GM12878 (cell line): ENCODE measurements around the gene APPBP2. TPM values are rescaled to one million over a fixed set of nuclear protein-coding genes. Genes with fewer than 3 reads are reported as not detected.

Experiments used
- ATAC-seq: fragments of 200-7000 bp; cut with Tn5 transposase; 3 replicates; pipeline ENCODE4 v1.9.1; 2020; ENCODE audit warnings: mild to moderate bottlenecking, moderate library complexity
- BruUV-seq: library from RNA; stranded (reverse); fragments of 400-500 nt; replicated peaks from 2 replicates; lab custom pipeline; 2021; lab: Mats Ljungman, UMichigan
- CTCF ChIA-PET: fragments of 300-600 bp; sonication (Branson Sonifier 250); formaldehyde crosslinking; extraction: SDS; loops from one replicate; lab custom pipeline; 2021; ENCODE audit warnings: inconsistent platforms; lab: Yijun Ruan, JAX
- POLR2A ChIA-PET: fragments of 350-600 bp; formaldehyde crosslinking; extraction: SDS; loops from one replicate; lab custom pipeline; 2021; ENCODE audit warnings: inconsistent platforms; lab: Charles Lee
- RAD21 ChIA-PET: fragments of 300-600 bp; sonication (Branson Sonifier 250); formaldehyde crosslinking; loops from one replicate; lab custom pipeline; 2023; ENCODE audit warnings: antibody characterized with exemption; ENCODE audit not compliant: unreplicated experiment; lab: Charles Lee
- SMC1A ChIA-PET: fragments of 300-600 bp; sonication (Branson Sonifier 250); formaldehyde crosslinking; loops from one replicate; lab custom pipeline; 2023; ENCODE audit not compliant: unreplicated experiment, uncharacterized antibody; lab: Charles Lee
- DNase-seq: peaks from one replicate; pipeline ENCODE4 v3.0.0-alpha.2; 2011; ENCODE audit warnings: low read depth, low spot score
- FAIRE-seq: peaks from 3 replicates; lab custom pipeline; 2011; peaks lifted over from hg19 to GRCh38; lab: Jason Lieb, UNC
- H2AFZ ChIP-seq: 2 replicates; pipeline ENCODE4 v1.6.0; 2011; ENCODE audit warnings: low read depth, low read length, control low read depth; ENCODE audit not compliant: control insufficient read depth
- H3K27ac ChIP-seq: 2 replicates; pipeline ENCODE4 v1.5.1; 2011; ENCODE audit warnings: control low read depth; ENCODE audit not compliant: control insufficient read depth, insufficient read depth
- H3K27me3 ChIP-seq, 2 experiments: replicated peaks in 1 of 2; 2 replicates each; pipeline versions ENCODE4 v1.6.0 to v1.6.1; 2011; ENCODE audit warnings: low read length in 1 of 2; ENCODE audit not compliant: control insufficient read depth in 2 of 2, insufficient read depth in 2 of 2
- H3K36me3 ChIP-seq, 2 experiments: 2 replicates each; pipeline ENCODE4 v1.5.1; 2011; ENCODE audit warnings: low read length in 1 of 2; ENCODE audit not compliant: control insufficient read depth in 2 of 2, insufficient read depth in 2 of 2
- H3K4me1 ChIP-seq: 2 replicates; pipeline ENCODE4 v1.6.1; 2011; ENCODE audit warnings: mild to moderate bottlenecking, low read length, moderate library complexity, mixed read lengths; ENCODE audit not compliant: control insufficient read depth, insufficient read depth
- H3K4me2 ChIP-seq: 2 replicates; pipeline ENCODE4 v1.6.0; 2011; ENCODE audit warnings: control low read depth; ENCODE audit not compliant: control insufficient read depth, insufficient read depth
- H3K4me3 ChIP-seq: fragments of 200-600 bp; sonication (generic); 2 replicates; pipeline ENCODE4 v1.5.1; 2016
- H3K79me2 ChIP-seq: 2 replicates; pipeline ENCODE4 v1.6.0; 2011; ENCODE audit warnings: low read length; ENCODE audit not compliant: control insufficient read depth, insufficient read depth
- H3K9ac ChIP-seq: 2 replicates; pipeline ENCODE4 v1.8.0; 2011; ENCODE audit warnings: low read length, control low read depth, mixed read lengths; ENCODE audit not compliant: control insufficient read depth, insufficient read depth
- H3K9me3 ChIP-seq: replicated peaks from 3 replicates; pipeline ENCODE4 v1.5.1; 2011; ENCODE audit warnings: mild to moderate bottlenecking, low read length; ENCODE audit not compliant: control insufficient read depth, insufficient read depth
- H4K20me1 ChIP-seq: 2 replicates; pipeline ENCODE4 v1.6.0; 2011; ENCODE audit not compliant: control insufficient read depth, insufficient read depth
- ETV6 ChIP-seq, 2 experiments: fragments of 450-650 bp in 1 of 2; IDR thresholded peaks in 1 of 2; conservative IDR thresholded peaks in 1 of 2; 2 replicates each; pipeline ENCODE4 v1.6.1; 2014; ENCODE audit warnings: antibody characterized with exemption in 1 of 2, borderline replicate concordance in 1 of 2, low read depth in 1 of 2, mild to moderate bottlenecking in 1 of 2, moderate library complexity in 1 of 2
- NBN ChIP-seq: fragments of 450-650 bp; IDR thresholded peaks from 2 replicates; pipeline ENCODE4 v1.6.1; 2016
- NFXL1 ChIP-seq: fragments of 450-650 bp; IDR thresholded peaks from 2 replicates; pipeline ENCODE4 v1.6.1; 2017; ENCODE audit warnings: antibody characterized with exemption, mild to moderate bottlenecking, borderline replicate concordance
- NR2C2 ChIP-seq: IDR thresholded peaks from 2 replicates; pipeline ENCODE4 v1.6.1; 2011; ENCODE audit warnings: borderline replicate concordance, low read depth; ENCODE audit not compliant: control insufficient read depth, insufficient read length
- NR2F1 ChIP-seq: fragments of 450-650 bp; conservative IDR thresholded peaks from 2 replicates; pipeline ENCODE4 v1.6.1; 2017; ENCODE audit warnings: mild to moderate bottlenecking
- NRF1 ChIP-seq: conservative IDR thresholded peaks from 2 replicates; pipeline ENCODE4 v1.6.1; 2011; ENCODE audit warnings: mild to moderate bottlenecking, low read depth, low read length, improper control_type of control experiment
- TARDBP ChIP-seq: IDR thresholded peaks from 2 replicates; pipeline ENCODE4 v1.6.1; 2016; ENCODE audit warnings: borderline replicate concordance
- WGBS: methylation state at CpG from one replicate; pipeline ENCODE4 v1.1.6; 2016; ENCODE audit warnings: low lambda C conversion rate; ENCODE audit not compliant: insufficient replicate concordance, insufficient coverage; ENCODE audit errors: missing lambda C conversion rate; 5-methylcytosine and 5-hydroxymethylcytosine counted together
- in situ Hi-C: fragments of 300-500 bp; cut with MboI; formaldehyde crosslinking; loops from 9 replicates; pipeline ENCODE4 v1.14.3; 2018; ENCODE audit warnings: mixed read lengths
- intact Hi-C: fragments of 100-400 bp; cut with micrococcal nuclease; formaldehyde crosslinking; loops from one replicate; pipeline ENCODE4 v1.14.2; 2022; ENCODE audit not compliant: unreplicated experiment
- polyA plus RNA-seq, 11 experiments: library from polyadenylated mRNA; depleted of rRNA in 4 of 11; unstranded in 6 of 11; stranded (reverse) in 5 of 11; fragments of >200 nt; fragmentation: Nextera tagmentation in 4 of 11; fragmentation: Illumina TruSeq in 1 of 11; extraction: Ambion mirVana in 4 of 11; extraction: Trizol in 1 of 11; gene quantifications; 1 replicate in 1 of 11; 2 replicates in 10 of 11; pipeline versions ENCODE4 v1.2.1 to v1.2.3, GENCODE V29; 2011 to 2016; ENCODE audit warnings: inconsistent platforms in 2 of 11, missing spikeins in 2 of 11, low read depth in 1 of 11
- total RNA-seq, 4 experiments: library from RNA; depleted of rRNA in 3 of 4; stranded (reverse); fragments of >200 nt in 3 of 4; fragmentation: Illumina TruSeq in 1 of 4; extraction: Trizol in 1 of 4; gene quantifications; 2 replicates each; pipeline versions ENCODE4 v1.2.1 to v1.2.3, GENCODE V29; 2013 to 2021
- TF ChIP-seq, protein P1 (sequence below): IDR thresholded peaks from 2 replicates; pipeline ENCODE4 v1.6.1; 2011; ENCODE audit warnings: borderline replicate concordance, low read depth, mild to moderate bottlenecking, moderate library complexity, low read length; ENCODE audit not compliant: insufficient read depth, poor library complexity, severe bottlenecking

APPBP2 gene
- total and polyA plus RNA-seq, 10 of the 15 experiments (the other 5 are each of a cell fraction or from before 2014, with no cell fraction given), result 4.3 to 30.8 (median 13.1) TPM

DNA sequence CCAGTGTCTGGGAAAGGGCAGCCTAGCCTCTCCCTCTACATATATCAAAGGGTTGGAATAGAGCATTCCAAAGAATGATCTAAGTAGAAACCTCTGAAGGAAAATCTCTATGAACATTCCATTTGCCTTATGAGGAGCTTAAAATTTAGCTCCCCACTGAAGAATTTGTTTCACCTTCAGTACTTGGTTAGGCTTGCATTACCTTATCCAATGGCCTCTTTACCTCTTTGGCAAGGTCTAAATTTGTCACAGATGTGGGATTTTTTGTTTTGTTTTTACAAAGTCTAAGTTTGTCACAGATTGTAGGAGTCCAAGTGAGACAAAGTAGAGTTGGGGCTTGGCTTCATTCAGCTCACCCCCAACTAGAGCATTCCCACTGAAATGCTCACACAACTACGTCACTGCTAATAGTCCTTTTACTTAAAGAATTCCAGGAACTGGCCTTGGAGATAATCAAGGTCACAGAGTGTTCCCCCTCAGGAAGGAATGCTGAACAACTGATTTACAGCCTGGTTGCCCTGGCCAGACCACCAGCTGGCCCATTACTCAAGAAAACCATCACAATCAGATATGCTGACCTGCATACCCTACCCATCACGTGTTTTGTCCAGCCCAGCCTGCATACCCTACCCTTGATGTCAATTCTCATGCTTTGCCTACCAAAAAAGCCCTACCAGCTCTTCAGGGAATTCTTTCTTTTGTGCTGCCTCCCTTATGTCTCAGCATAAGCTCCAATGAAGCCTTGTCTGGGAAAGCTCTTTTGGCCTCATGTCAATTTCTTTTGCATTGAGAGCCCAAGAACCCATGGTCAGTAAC lies 47.4 kb upstream of the APPBP2 start:
- in situ Hi-C loops, result no loop called here
- H3K79me2 ChIP-seq, result no peaks in the 10 kb centered on the region
- H3K36me3 ChIP-seq, result no peaks in the 10 kb centered on the region
- H3K27ac ChIP-seq, result no peak overlapping the region
- intact Hi-C loops, result no loop called here
- POLR2A ChIA-PET, result interaction anchor here (1.2 kb wide), 1 partner anchor 26 kb away, joined by 4 read pairs; the partner anchor contains the start of gene PPM1D
- TF ChIP-seq NBN (no peak), NR2C2 (no peak), ETV6 (conservative IDR thresholded peaks at IDR 0.05 in 1 of 2, IDR thresholded peaks at IDR 0.05 in 1 of 2; ENCODE audit: borderline replicate concordance in 1 of 2, low read depth in 1 of 2) (peak in 1 of 2 experiments; percentile 45; a peak in 2 of 4 replicates)
- H3K4me3 ChIP-seq, result no peak overlapping the region
- H2AFZ ChIP-seq, result no peak overlapping the region
- SMC1A ChIA-PET, result interaction anchor here (0.8 to 1.0 kb wide), 4 partner anchors 26 to 167 kb away, joined by 3 to 5 read pairs (median 3); no protein-coding TSS in a partner anchor
- RAD21 ChIA-PET, result no interaction called here
- CTCF ChIA-PET, result interaction anchor here (1.0 to 8.6 kb wide), 5 partner anchors 9 to 342 kb away, joined by 3 to 89 read pairs (median 5); no protein-coding TSS in a partner anchor
- FAIRE-seq (no peak), DNase-seq (no peak), ATAC-seq (no peak)
- no peaks in the 10 kb centered on the region for H3K9me3 ChIP-seq
- no peak overlapping the region for H3K4me2 ChIP-seq
- BruUV-seq, result no TSS peak
- no peaks in the 10 kb centered on the region for H4K20me1 ChIP-seq
- H3K9ac ChIP-seq, result no peak overlapping the region
- 47% methylated on average over 2 of the region's 2 CpGs for WGBS
- no peaks in the 10 kb centered on the region; a peak in 1 of 4 replicates for H3K27me3 ChIP-seq
- no peaks in the 10 kb centered on the region; the same call in 1 of the 2 replicates for H3K4me1 ChIP-seq

DNA sequence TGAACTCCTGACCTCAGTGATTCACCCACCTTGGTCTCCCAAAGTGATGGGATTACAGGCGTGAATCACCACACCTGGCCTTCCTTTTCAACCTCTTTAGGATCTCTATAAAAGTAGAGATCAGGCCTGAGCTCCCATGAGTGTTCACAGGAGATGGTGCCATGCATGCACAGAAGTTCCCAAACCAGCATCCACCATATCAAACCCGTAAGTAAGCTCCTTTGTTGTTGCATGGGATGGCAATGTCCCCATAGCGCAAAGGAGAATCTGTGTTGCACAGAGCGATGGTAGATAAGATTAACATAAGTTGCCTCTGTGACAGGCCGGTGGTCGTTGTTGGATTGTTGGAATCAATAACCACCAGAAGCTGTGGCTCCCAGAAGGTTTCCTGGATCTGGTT lies 39.2 kb upstream of the APPBP2 start:
- 60% methylated on average over 6 of the region's 6 CpGs for WGBS
- POLR2A ChIA-PET, result interaction anchor here (0.7 kb wide), 1 partner anchor 12 kb away, joined by 5 read pairs; no protein-coding TSS in a partner anchor

More for the DNA sequence above, 39.2 kb upstream of the APPBP2 start:
- no peak for FAIRE-seq
- BruUV-seq, result no TSS peak
- Histone ChIP-seq H3K4me1 (no peaks in the 10 kb centered on the region), H3K9me3 (no peaks in the 10 kb centered on the region), H2AFZ (no peak overlapping the region), H3K9ac (no peak overlapping the region), H3K4me3 (no peak overlapping the region), H3K4me2 (no peak overlapping the region), H3K79me2 (no peaks in the 10 kb centered on the region), H3K36me3 (no peaks in the 10 kb centered on the region), H3K27ac (no peak overlapping the region), H4K20me1 (no peaks in the 10 kb centered on the region), H3K27me3 (no peaks in the 10 kb centered on the region)
- ChIA-PET CTCF (interaction anchor here (1.3 kb wide), 1 partner anchor 73 kb away, joined by 5 read pairs; no protein-coding TSS in a partner anchor), RAD21 (no interaction called here), SMC1A (interaction anchor here (1.1 kb wide), 2 partner anchors 12 to 73 kb away, joined by 3 to 4 read pairs; no protein-coding TSS in a partner anchor)
- ATAC-seq, result no peak
- intact Hi-C loops, result loop anchor here (5.0 kb wide), 1 partner anchor 143 kb away; the partner anchor contains the start of gene CHCT1
- TF ChIP-seq NFXL1 (peak; percentile 61; the same call in 1 of the 2 replicates), NRF1 (no peak), TARDBP (no peak), ETV6 (conservative IDR thresholded peaks at IDR 0.05 in 1 of 2, IDR thresholded peaks at IDR 0.05 in 1 of 2; ENCODE audit: borderline replicate concordance in 1 of 2, low read depth in 1 of 2) (0 out of 4 replicates have a peak, but pooled peaks of 1 of the 2 experiments have one; percentile 61), NR2F1 (no peak)
- TF ChIP-seq, protein P1, sequence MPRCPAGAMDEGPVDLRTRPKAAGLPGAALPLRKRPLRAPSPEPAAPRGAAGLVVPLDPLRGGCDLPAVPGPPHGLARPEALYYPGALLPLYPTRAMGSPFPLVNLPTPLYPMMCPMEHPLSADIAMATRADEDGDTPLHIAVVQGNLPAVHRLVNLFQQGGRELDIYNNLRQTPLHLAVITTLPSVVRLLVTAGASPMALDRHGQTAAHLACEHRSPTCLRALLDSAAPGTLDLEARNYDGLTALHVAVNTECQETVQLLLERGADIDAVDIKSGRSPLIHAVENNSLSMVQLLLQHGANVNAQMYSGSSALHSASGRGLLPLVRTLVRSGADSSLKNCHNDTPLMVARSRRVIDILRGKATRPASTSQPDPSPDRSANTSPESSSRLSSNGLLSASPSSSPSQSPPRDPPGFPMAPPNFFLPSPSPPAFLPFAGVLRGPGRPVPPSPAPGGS, result no peak
- no peak for DNase-seq
- in situ Hi-C loops, result no loop called here
